Right lobe of liver (tissue), 4 donors: ENCODE measurements around the gene IGF2BP2.

Experiments
- POLR2A ChIP-seq: fragments of 450-650 bp; IDR thresholded peaks from one replicate; pipeline ENCODE4 v1.6.1; 2017; ENCODE audit warnings: antibody characterized with exemption, mild to moderate bottlenecking
- TF ChIP-seq, protein P1 (sequence below), 4 donors: fragments of 200-600 bp in 3 of 4; fragments of 450-650 bp in 1 of 4; IDR thresholded peaks; one replicate each; pipeline versions ENCODE4 v1.5.1 to v1.8.0; 2016 to 2022; ENCODE audit warnings: antibody characterized with exemption in 4 of 4, mild to moderate bottlenecking in 2 of 4
- donor health status: DM: no; HTN: no; CAD: no.
- donor health status: DM: no; HTN: no; CAD: no.
- donor health status: DM: no; HTN: yes; CAD: no.

DNA sequence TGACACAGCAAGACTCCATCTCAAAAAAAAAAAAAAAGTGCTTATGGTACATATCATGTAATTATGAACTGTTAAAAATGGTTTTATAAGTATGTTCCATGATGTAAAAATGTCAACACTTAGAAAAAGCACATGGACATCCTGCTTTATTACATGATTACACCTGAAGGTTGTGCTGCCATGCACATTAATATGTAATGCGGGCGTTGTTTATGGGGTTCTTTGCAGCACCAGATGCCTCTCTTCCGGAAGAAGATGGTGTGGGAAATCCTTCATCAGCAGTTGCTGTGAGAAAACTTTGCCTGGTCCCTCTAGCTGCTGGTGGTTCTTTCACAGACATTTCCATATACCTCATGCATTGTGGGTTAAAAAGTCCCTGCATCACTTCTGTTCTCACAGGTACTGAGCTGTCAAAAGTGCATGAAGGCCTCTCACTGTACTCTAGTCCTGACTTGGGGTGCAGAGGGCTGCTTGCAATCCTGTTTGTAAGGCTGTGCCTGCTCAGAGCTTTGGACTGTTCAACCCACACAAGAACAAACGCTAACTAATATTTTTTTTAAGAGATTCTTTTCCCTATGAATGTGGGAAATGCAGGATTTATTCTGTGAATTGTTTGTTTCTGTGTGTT, 195.2 kb downstream of the IGF2BP2 start:
- TF ChIP-seq, protein P1, sequence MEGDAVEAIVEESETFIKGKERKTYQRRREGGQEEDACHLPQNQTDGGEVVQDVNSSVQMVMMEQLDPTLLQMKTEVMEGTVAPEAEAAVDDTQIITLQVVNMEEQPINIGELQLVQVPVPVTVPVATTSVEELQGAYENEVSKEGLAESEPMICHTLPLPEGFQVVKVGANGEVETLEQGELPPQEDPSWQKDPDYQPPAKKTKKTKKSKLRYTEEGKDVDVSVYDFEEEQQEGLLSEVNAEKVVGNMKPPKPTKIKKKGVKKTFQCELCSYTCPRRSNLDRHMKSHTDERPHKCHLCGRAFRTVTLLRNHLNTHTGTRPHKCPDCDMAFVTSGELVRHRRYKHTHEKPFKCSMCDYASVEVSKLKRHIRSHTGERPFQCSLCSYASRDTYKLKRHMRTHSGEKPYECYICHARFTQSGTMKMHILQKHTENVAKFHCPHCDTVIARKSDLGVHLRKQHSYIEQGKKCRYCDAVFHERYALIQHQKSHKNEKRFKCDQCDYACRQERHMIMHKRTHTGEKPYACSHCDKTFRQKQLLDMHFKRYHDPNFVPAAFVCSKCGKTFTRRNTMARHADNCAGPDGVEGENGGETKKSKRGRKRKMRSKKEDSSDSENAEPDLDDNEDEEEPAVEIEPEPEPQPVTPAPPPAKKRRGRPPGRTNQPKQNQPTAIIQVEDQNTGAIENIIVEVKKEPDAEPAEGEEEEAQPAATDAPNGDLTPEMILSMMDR (IDR thresholded peaks at IDR 0.05) = no peak
- TF ChIP-seq POLR2A = no peak
